Small intestine (tissue), 7 donors: ENCODE measurements around the gene PRUNE2. TPM values are rescaled to one million over a fixed set of nuclear protein-coding genes. Genes with fewer than 3 reads are reported as not detected.

Source experiments
- DNase-seq, 2 donors: peaks; one replicate each; pipeline versions ENCODE4 v3.0.0 to v3.0.0-alpha.2; 2013
- FAIRE-seq: peaks from 2 replicates; lab custom pipeline; 2012; peaks lifted over from hg19 to GRCh38; lab: Jason Lieb, UNC
- H3K27ac ChIP-seq, 3 donors: one replicate each; pipeline ENCODE4 v1.5.1; 2013; ENCODE audit warnings: low read length in 2 of 3, mild to moderate bottlenecking in 2 of 3, control low read depth in 1 of 3, inconsistent platforms in 1 of 3, low read depth in 1 of 3, moderate library complexity in 1 of 3
- H3K27me3 ChIP-seq, 3 donors: one replicate each; pipeline ENCODE4 v1.6.1; 2013; ENCODE audit warnings: low read length in 3 of 3, inconsistent platforms in 1 of 3; ENCODE audit not compliant: control insufficient read depth in 3 of 3, insufficient read depth in 3 of 3
- H3K36me3 ChIP-seq, 3 donors: one replicate each; pipeline ENCODE4 v1.6.1; 2013; ENCODE audit warnings: low read length in 3 of 3, inconsistent platforms in 1 of 3, low read depth in 1 of 3, mild to moderate bottlenecking in 1 of 3, moderate library complexity in 1 of 3; ENCODE audit not compliant: control insufficient read depth in 3 of 3, insufficient read depth in 2 of 3
- H3K4me1 ChIP-seq, 3 donors: one replicate each; pipeline ENCODE4 v1.6.1; 2013; ENCODE audit warnings: low read length in 2 of 3, inconsistent platforms in 1 of 3, low read depth in 1 of 3, mild to moderate bottlenecking in 1 of 3, moderate library complexity in 1 of 3; ENCODE audit not compliant: control insufficient read depth in 3 of 3, insufficient read depth in 2 of 3
- H3K4me3 ChIP-seq, 3 donors: one replicate each; pipeline ENCODE4 v1.5.1; 2013; ENCODE audit warnings: low read length in 3 of 3, control low read depth in 1 of 3, inconsistent platforms in 1 of 3, low read depth in 1 of 3, mild to moderate bottlenecking in 1 of 3, moderate library complexity in 1 of 3
- H3K9me3 ChIP-seq, 2 donors: one replicate each; pipeline ENCODE4 v1.6.1; 2013; ENCODE audit warnings: low read depth in 1 of 2, low read length in 1 of 2; ENCODE audit not compliant: control insufficient read depth in 2 of 2, insufficient read depth in 1 of 2
- WGBS, 3 donors: extraction: QIAGEN DNeasy Blood & Tissue Kit; methylation state at CpG; one replicate each; pipeline ENCODE4 v1.1.7; 2013; 5-methylcytosine and 5-hydroxymethylcytosine counted together
- polyA plus RNA-seq, 4 donors: library from polyadenylated mRNA; stranded (reverse) in 3 of 4; unstranded in 1 of 4; fragments of 200-250 nt in 3 of 4; fragments of 120-200 nt in 1 of 4; gene quantifications; one replicate each; pipeline versions ENCODE4 v1.2.1 to v1.2.3, GENCODE V29; 2013
- donor health status: healthy with polysubstance abuse.
- donor health status: control.
- donor health status: control.
- donor health status: Bipolar disorder and iron deficiency.
- donor health status: healthy.

PRUNE2 gene
- polyA plus RNA-seq, 4 donors: 1.1 to 62.1 (median 7.5) TPM

GRCh38 chr9:76605321-76605900, 300.5 kb downstream of the PRUNE2 start:
- H3K36me3 ChIP-seq: peaks cover 0 to 3% (median 0%) of the 10 kb centered on the region in 3 donors
- no peak overlapping the region for H3K4me3 ChIP-seq
- H3K4me1 ChIP-seq: peaks cover 0 to 9% (median 0%) of the 10 kb centered on the region in 3 donors
- no peaks in the 10 kb centered on the region for H3K9me3 ChIP-seq
- DNase-seq (no peak), FAIRE-seq (no peak)
- H3K27me3 ChIP-seq: no peaks in the 10 kb centered on the region
- H3K27ac ChIP-seq: no peak overlapping the region
- WGBS, 3 donors: 80 to 81% (median 80%) methylated on average over 5 of the region's 5 CpGs

- H3K27me3 ChIP-seq: no peaks in the 10 kb centered on the region
- peaks cover 0 to 16% (median 0%) of the 10 kb centered on the region in 3 donors for H3K4me1 ChIP-seq
- no peak overlapping the region for H3K4me3 ChIP-seq
- DNase-seq: no peak
- H3K9me3 ChIP-seq: no peaks in the 10 kb centered on the region
- peaks cover 0 to 3% (median 0%) of the 10 kb centered on the region in 3 donors for H3K36me3 ChIP-seq
- WGBS, 3 donors: 76 to 93% (median 82%) methylated on average over 3 of the region's 3 CpGs
- no peak for FAIRE-seq
- no peak overlapping the region for H3K27ac ChIP-seq
Measured at GRCh38 chr9:76603931-76604570, 301.9 kb downstream of the PRUNE2 start.

GRCh38 chr9:76603448-76603895, 302.4 kb downstream of the PRUNE2 start:
- FAIRE-seq: no peak

GRCh38 chr9:76602199-76602598, 303.7 kb downstream of the PRUNE2 start:
- Histone ChIP-seq H3K27ac (no peak overlapping the region), H3K4me1 (peaks cover 0 to 10% (median 0%) of the 10 kb centered on the region in 3 donors), H3K4me3 (no peak overlapping the region), H3K9me3 (no peaks in the 10 kb centered on the region), H3K36me3 (peaks cover 0 to 3% (median 0%) of the 10 kb centered on the region in 3 donors), H3K27me3 (no peaks in the 10 kb centered on the region)
- 87 to 100% (median 94%) methylated on average over 1 of the region's 1 CpG for WGBS, 3 donors
- DNase-seq: no peak
- FAIRE-seq: no peak

More at GRCh38 chr9:76603448-76603895, 302.4 kb downstream of the PRUNE2 start:
- no peaks in the 10 kb centered on the region for H3K27me3 ChIP-seq
- no peak overlapping the region for H3K4me3 ChIP-seq
- DNase-seq: no peak
- no peaks in the 10 kb centered on the region for H3K9me3 ChIP-seq
- peaks cover 0 to 12% (median 0%) of the 10 kb centered on the region in 3 donors for H3K4me1 ChIP-seq
- no peak overlapping the region for H3K27ac ChIP-seq
- H3K36me3 ChIP-seq: peaks cover 0 to 3% (median 0%) of the 10 kb centered on the region in 3 donors

- Histone ChIP-seq H3K27ac (peak overlapping the region in 1 of 3 donors; percentile 41), H3K9me3 (no peaks in the 10 kb centered on the region), H3K4me3 (no peak overlapping the region), H3K4me1 (peaks cover 0 to 14% (median 0%) of the 10 kb centered on the region in 3 donors), H3K36me3 (peaks cover 0 to 3% (median 0%) of the 10 kb centered on the region in 3 donors), H3K27me3 (no peaks in the 10 kb centered on the region)
- peak in 1 of 2 donors; percentile 57 for DNase-seq
- no peak for FAIRE-seq
- WGBS, 3 donors: 21 to 40% (median 31%) methylated on average over 2 of the region's 2 CpGs
Measured at GRCh38 chr9:76600007-76600615, 305.8 kb downstream of the PRUNE2 start.

GRCh38 chr9:76598981-76599380, 306.9 kb downstream of the PRUNE2 start:
- Histone ChIP-seq H3K27me3 (peaks cover 0 to 2% (median 0%) of the 10 kb centered on the region in 3 donors), H3K36me3 (peaks cover 0 to 3% (median 0%) of the 10 kb centered on the region in 3 donors), H3K4me1 (peaks cover 0 to 18% (median 1%) of the 10 kb centered on the region in 3 donors), H3K4me3 (no peak overlapping the region), H3K9me3 (no peaks in the 10 kb centered on the region), H3K27ac (no peak overlapping the region)
- WGBS, 3 donors: 67 to 84% (median 82%) methylated on average over 4 of the region's 4 CpGs
- no peak for DNase-seq
- FAIRE-seq: no peak

- no peak for FAIRE-seq
Measured at GRCh38 chr9:76595645-76596044, 310.3 kb downstream of the PRUNE2 start.

GRCh38 chr9:76594764-76595424, 311.0 kb downstream of the PRUNE2 start:
- H3K4me3 ChIP-seq: no peak overlapping the region
- peaks cover 0 to 27% (median 4%) of the 10 kb centered on the region in 3 donors for H3K4me1 ChIP-seq
- peaks cover 0 to 2% (median 0%) of the 10 kb centered on the region in 3 donors for H3K27me3 ChIP-seq
- no peak overlapping the region for H3K27ac ChIP-seq
- no peak for FAIRE-seq
- no peaks in the 10 kb centered on the region for H3K36me3 ChIP-seq
- WGBS, 3 donors: 56 to 76% (median 73%) methylated on average over 4 of the region's 4 CpGs
- no peaks in the 10 kb centered on the region for H3K9me3 ChIP-seq
- DNase-seq: no peak

More at GRCh38 chr9:76595645-76596044, 310.3 kb downstream of the PRUNE2 start:
- 64 to 88% (median 81%) methylated on average over 3 of the region's 3 CpGs for WGBS, 3 donors
- Histone ChIP-seq H3K27me3 (peaks cover 0 to 2% (median 0%) of the 10 kb centered on the region in 3 donors), H3K4me1 (peaks cover 0 to 34% (median 4%) of the 10 kb centered on the region in 3 donors), H3K27ac (no peak overlapping the region), H3K9me3 (no peaks in the 10 kb centered on the region), H3K36me3 (no peaks in the 10 kb centered on the region), H3K4me3 (no peak overlapping the region)
- no peak for DNase-seq
